ENCODE data around the gene CTBP2.
"Not testable (repeated sequence)": the region's sequence is repeated elsewhere in the genome, so short reads cannot be mapped to it uniquely, and the experiment has no call there.

Gene CTBP2

DNA sequence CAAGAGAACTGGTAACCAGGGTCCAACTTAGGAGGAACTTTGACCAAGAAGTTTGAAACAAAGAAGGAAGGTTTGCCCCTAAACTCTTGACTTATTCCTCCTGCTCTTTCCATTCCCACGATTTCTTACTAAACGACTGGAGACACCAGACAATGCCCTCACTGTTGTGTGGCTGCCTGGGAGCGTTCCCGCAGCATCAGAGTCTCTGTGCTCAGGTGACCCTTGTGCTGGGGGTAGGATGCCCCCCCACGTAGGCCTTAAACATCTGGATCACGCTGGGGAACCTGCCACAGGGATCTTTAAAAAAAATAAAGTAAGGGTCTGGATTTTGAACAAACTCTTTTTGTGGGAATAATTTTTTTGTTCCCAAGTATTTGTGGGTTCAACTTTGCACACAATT lies 30.1 kb upstream of the CTBP2 start:
- H3K4me3 ChIP-seq (replicated peaks; ENCODE audit: low read depth, low read length), result no peak overlapping the region
- no peaks in the 10 kb centered on the region for H3K36me3 ChIP-seq (ENCODE audit: control insufficient read depth, insufficient read depth, low read length)
- H3K27me3 ChIP-seq (replicated peaks; ENCODE audit: control insufficient read depth, insufficient read depth, low read length), result peaks cover 2% of the 10 kb centered on the region; the same call in 1 of the 2 replicates
- DNase-seq (ENCODE audit: extremely low read depth, insufficient read length), result no peak
- TF ChIP-seq, protein P1, sequence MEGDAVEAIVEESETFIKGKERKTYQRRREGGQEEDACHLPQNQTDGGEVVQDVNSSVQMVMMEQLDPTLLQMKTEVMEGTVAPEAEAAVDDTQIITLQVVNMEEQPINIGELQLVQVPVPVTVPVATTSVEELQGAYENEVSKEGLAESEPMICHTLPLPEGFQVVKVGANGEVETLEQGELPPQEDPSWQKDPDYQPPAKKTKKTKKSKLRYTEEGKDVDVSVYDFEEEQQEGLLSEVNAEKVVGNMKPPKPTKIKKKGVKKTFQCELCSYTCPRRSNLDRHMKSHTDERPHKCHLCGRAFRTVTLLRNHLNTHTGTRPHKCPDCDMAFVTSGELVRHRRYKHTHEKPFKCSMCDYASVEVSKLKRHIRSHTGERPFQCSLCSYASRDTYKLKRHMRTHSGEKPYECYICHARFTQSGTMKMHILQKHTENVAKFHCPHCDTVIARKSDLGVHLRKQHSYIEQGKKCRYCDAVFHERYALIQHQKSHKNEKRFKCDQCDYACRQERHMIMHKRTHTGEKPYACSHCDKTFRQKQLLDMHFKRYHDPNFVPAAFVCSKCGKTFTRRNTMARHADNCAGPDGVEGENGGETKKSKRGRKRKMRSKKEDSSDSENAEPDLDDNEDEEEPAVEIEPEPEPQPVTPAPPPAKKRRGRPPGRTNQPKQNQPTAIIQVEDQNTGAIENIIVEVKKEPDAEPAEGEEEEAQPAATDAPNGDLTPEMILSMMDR (IDR thresholded peaks at IDR 0.05; ENCODE audit: insufficient read depth, low read length, poor library complexity, severe bottlenecking), result no peak

DNA sequence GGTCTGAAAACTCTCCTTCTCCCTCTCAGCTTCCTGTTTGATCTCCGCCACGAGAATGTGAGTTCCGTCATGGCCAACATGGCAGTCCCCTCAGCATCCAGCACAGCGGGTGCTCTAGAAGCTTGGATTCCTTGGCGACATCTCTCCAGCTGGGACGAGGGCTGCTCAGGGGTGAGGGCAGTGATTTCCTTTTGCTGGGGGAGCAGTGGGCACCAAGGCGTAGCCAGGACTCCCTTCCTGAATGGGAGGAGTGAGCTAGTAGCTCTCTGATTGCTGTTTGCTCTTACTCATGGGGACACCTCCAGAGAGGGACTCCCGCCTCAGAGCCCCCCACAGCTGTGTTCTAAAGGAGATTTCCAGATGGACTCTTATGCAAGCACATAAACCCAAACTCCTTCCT lies 28.8 kb upstream of the CTBP2 start:
- H3K4me3 ChIP-seq (replicated peaks; ENCODE audit: low read depth, low read length), result no peak overlapping the region
- TF ChIP-seq, protein P1 (IDR thresholded peaks at IDR 0.05; ENCODE audit: insufficient read depth, low read length, poor library complexity, severe bottlenecking), result no peak
- H3K36me3 ChIP-seq (ENCODE audit: control insufficient read depth, insufficient read depth, low read length), result no peaks in the 10 kb centered on the region
- DNase-seq (ENCODE audit: extremely low read depth, insufficient read length), result no peak
- peaks cover 2% of the 10 kb centered on the region; the same call in 1 of the 2 replicates for H3K27me3 ChIP-seq (replicated peaks; ENCODE audit: control insufficient read depth, insufficient read depth, low read length)

DNA sequence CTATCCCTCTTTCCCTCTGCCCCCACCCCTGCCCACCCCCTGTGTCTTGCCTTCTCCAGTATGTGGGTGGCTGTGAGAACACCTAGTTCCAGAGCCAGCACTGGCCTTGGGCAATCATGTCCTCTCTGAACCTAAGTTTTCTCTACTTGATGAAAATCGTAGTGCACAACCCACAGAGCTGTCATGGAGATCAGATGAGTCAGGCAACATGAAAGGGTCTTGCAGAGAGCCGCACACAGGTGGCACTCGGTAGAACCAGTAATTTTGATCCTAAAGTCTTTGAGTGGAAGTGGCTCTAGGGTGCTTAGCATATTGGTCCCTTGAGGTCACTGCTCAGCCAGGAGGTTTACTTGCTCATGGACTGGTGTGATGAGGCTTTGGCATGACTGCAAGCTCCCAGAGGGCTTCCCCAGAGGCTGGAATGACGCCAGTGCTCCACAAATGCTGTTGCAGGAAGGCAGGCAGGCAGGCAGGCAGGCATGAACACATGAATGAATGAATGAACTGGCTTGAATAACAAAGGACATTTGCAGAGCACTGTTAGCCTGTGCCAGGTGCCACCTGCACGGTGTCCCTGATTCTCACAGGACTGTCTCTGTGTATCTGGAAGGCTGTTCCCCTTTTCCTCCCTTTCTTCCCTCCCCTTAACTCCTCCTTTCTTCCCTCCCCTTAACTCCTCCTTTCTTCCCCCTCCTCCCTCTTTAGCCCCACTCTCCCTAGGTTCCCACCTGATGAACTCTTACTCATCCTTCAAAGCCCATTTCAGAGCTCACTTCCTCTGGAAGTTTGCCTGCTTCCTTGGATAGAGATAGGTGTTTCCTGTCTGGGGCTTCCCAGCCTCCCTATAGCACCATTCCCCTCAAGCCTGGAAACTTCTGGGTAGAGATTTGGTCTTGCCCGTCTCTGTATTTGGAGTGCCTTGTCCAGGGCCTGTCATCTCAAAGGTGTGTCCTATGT lies 27.2 kb upstream of the CTBP2 start:
- TF ChIP-seq, protein P1 (IDR thresholded peaks at IDR 0.05; ENCODE audit: insufficient read depth, low read length, poor library complexity, severe bottlenecking), result no peak
- peaks cover 2% of the 10 kb centered on the region; the same call in 1 of the 2 replicates for H3K27me3 ChIP-seq (replicated peaks; ENCODE audit: control insufficient read depth, insufficient read depth, low read length)
- DNase-seq (ENCODE audit: extremely low read depth, insufficient read length), result no peak
- H3K36me3 ChIP-seq (ENCODE audit: control insufficient read depth, insufficient read depth, low read length), result no peaks in the 10 kb centered on the region
- no peak overlapping the region for H3K4me3 ChIP-seq (replicated peaks; ENCODE audit: low read depth, low read length)

DNA sequence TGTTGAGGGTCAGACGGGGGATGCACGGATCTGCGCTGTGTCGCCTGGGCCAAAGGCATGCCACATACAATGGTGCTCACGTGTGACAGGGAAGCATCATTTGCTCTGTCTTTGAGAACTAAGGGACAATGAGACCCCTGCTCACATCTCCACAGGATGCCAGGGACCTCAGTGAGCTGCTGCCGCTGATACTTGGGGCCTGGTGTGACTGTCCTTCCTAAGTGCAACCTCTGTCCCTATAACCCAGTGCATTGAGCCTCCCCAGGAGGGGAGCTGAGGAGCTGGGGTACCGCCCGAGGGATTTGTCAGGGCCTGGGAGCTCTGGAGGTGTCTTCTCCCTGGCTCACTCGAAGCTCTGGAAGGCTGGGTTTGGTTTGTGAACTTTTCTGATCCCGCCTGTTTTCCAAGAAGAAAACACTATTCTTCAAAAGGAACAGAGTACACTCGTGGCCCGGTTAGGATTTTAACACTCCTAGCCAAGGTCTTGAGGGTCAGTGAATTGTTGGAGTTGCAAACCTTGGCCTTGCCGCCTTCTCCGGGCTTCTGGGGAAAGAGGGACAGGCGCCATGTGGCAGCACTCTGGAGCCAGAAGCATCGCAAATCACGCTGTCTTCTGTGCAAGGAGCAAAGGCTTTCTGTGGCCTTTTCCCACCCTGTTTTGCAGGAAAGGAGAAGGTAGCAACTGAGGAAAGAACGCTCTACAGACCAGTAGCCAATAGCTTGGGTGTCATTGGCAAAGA lies 26.2 kb upstream of the CTBP2 start:
- H3K36me3 ChIP-seq (ENCODE audit: control insufficient read depth, insufficient read depth, low read length), result no peaks in the 10 kb centered on the region
- H3K4me3 ChIP-seq (replicated peaks; ENCODE audit: low read depth, low read length), result no peak overlapping the region
- H3K27me3 ChIP-seq (replicated peaks; ENCODE audit: control insufficient read depth, insufficient read depth, low read length), result peaks cover 2% of the 10 kb centered on the region; the same call in 1 of the 2 replicates
- no peak for DNase-seq (ENCODE audit: extremely low read depth, insufficient read length)
- TF ChIP-seq, protein P1 (IDR thresholded peaks at IDR 0.05; ENCODE audit: insufficient read depth, low read length, poor library complexity, severe bottlenecking), result no peak

DNA sequence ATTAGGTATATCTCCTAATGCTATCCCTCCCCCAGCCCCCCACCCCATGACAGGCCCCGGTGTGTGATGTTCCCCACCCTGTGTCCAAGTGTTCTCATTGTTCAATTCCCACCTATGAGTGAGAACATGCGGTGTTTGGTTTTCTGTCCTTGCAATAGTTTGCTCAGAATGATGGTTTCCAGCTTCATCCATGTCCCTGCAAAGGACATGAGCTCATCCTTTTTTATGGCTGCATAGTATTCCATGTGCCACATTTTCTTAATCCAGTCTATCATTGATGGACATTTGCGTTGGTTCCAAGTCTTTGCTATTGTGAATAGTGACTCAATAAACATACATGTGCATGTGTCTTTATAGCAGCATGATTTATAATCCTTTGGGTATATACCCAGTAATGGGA lies 18.7 kb upstream of the CTBP2 start:
- H3K36me3 ChIP-seq (ENCODE audit: control insufficient read depth, insufficient read depth, low read length); H3K27me3 ChIP-seq (replicated peaks; ENCODE audit: control insufficient read depth, insufficient read depth, low read length); H3K4me3 ChIP-seq (replicated peaks; ENCODE audit: low read depth, low read length); DNase-seq (ENCODE audit: extremely low read depth, insufficient read length): not testable (repeated sequence)

Data from GM06990 (cell line).